NCI-H2081 treated with DMSO at 0.1 percent for 48 hours (cell line): Measurements from ENCODE around the gene PLPP1.

ENCODE experiments used
- DNase-seq: peaks from one replicate; lab custom pipeline; 2025; lab: John Stamatoyannopoulos, UW

The PLPP1 gene

GRCh38 chr5:55450050-55450765 lies 84.6 kb downstream of the PLPP1 start:
- no peak for DNase-seq

DNA sequence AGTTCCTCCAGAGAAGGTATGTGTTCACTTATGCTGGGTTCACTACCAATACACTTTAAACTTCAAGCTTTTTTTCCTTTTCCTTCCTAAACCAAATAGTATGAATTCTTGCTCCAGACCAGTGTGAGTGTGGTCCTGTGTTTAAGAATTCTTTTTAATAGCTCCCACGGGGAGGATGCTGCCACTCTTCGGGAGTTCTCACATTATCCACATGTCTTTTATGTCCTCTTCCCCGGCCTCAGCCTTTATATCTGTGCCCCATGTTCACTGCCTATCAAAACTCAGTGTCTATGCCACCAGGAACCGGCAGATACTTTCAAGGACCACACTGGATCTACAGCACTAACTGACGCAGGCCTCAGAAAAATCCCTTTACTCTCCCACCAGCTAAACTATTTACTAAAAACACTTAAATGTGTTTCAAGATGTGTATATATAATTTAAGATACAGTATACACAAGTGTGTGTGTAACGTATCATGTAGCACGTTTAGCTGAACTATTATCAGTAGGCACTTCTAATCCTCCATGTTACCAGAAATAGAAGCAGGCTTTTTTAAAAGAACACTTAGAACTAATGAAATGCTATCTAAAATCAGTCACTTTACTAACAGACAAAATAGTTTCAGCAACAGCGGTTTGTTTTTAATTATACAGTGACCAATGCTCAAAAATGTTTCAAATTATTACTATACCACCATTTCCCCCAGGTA lies 88.0 kb downstream of the PLPP1 start:
- DNase-seq, result no peak

GRCh38 chr5:55445791-55446190 lies 89.0 kb downstream of the PLPP1 start:
- DNase-seq, result no peak

DNA sequence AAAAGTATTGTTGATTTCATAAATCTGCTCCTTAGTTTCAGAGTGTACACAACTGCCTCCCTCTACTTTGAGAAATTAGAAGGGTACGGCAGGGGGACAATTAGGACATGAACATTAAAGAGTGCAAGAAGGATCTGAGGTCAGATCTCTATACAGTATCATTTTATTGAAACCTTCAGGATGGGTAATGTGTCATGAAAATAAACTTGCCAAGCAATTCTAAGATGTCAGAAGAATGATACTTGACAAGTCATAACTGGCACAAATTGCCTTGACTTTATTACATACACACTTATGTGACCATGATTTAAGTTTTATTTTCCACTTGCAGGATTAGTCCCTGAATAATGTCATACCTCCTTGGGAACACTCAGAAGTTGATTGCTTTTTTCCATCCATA lies 92.8 kb downstream of the PLPP1 start:
- no peak for DNase-seq

DNA sequence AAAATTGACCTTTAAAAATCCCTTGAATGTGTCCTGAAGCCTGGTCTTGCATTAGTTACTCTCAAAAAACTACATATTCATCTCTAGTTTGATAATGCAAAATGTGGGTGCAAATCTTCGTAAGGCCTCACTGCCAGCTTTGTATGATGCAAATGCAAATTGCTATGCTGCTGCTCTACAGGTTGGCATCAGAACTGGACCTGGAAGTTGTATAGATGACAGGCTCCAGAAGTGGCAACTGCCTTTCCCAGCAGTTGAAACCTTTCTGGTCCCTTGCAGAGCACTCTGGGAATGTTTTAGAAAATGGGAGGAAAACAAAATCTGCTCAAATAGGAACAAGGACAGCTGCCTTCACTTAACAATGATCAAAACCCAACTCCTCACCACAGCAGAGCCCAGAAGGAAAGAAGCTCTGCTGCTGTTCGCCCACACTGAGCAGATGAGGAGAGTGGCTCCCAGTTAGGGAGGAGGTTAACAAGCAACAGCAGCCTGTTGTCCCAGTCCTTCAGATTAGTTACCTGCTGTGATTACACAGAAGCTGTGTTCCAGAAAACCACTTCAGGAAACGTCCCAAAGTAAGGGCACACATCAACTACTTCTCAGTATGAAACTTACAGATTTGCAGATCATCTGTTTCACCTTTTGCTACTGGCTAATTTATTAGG lies 93.5 kb downstream of the PLPP1 start:
- DNase-seq, result no peak

- no peak for DNase-seq
Observed at GRCh38 chr5:55440188-55440646, 94.5 kb downstream of the PLPP1 start.

DNA sequence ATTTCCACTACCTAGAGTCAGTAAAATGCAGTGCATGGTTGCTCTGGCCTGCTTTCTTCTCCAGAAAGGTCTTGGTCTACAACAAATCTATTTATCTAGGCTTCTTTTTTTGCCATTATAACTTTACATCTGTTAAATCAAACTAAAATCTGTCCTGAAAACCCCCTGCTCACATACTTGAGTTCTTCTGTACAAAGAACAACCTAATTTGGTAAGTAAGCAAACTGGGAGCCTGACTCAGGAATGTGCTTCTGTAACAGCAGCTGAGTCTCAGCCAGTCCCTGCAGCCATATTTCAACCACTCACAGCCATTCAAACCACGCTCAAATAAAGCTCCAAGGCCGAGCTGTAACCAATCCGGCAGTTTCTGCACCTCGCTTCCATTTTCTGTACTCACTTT lies 95.8 kb downstream of the PLPP1 start:
- no peak for DNase-seq

DNA sequence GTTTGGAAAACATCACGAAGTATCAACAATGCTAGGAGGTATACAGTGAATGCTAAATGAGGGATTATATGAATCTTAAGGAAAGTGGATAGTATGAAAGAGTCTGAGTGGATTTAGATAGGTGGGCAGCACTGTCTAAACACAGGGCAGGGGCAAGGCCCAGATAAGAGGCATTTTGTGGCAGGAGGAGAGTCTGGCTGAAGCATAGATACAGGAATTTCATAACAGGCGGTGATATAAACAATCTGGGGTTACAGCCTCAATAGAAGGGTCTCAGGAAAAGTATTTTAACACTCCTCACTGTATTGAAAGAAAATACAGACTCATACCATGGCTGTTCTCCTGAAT lies 96.9 kb downstream of the PLPP1 start:
- DNase-seq, result no peak

DNA sequence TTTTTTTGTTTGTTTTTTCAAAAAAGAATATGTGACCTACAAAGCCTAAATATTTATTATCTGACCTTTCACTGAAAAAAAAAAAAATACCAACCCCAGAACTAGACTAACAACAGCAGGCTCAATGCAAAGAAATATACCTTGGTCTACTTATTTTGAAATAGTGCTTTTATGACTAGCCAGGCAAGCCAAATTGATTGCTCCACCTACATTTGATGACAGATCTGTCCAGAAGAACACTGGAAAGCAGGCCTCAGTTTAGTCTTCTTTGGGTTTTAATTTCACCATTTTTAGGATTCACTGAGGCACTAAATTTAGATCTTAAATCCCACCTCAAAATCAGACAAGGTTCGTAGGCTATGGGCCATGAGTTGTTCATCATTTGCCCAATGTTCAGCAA lies 97.3 kb downstream of the PLPP1 start:
- DNase-seq, result no peak

- DNase-seq, result no peak
Observed at GRCh38 chr5:55432549-55432948, 102.2 kb downstream of the PLPP1 start.

DNA sequence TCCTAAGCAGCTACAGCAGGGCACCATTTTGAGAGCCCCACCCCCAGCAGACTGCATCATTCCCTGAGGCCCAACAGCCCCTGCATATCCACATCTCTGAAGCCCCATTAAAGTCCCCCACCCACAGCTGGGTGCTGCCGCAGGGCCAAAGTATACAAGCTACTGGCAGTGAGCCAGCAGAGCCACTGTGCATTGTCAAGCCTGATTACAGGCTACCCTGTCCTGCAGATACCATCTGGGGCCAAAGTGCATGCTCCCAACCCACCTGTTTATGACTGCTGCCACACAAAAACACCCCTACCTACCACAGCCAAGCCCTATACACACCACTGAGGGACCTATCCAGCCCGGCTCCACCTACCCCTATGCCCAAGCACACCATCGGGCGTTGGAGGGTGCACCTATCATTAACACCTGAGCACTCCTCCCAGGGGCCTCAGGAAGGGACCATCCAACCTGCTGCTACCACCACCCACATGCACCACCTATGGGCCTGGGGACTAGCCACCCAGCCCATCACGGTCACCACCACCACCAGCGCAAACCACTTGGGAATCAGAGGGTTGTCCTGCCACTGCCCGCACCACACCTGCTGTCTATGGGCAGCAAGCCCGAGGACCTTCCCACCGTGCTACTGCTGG lies 105.0 kb downstream of the PLPP1 start:
- DNase-seq, result no peak

DNA sequence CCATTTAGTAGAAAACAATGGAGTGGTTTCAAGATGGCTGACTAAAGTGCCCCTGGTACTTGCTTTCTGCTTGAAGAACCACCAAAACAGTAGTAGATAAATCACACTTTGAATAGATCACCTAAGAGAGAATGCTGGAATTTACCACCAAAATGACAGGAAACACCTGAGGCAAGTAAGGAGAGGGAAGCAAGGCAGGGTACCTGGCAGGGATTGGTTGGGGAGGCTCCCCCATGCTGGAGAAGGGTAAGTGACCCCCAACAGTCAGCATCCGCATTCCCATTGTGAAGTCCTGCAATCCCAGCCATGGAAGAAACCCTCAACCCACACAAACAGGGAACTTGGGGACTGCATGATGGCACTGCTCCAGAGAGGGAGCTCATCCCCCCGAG lies 105.5 kb downstream of the PLPP1 start:
- DNase-seq, result no peak

GRCh38 chr5:55427157-55427556 lies 107.6 kb downstream of the PLPP1 start:
- no peak for DNase-seq

- no peak for DNase-seq
Observed at GRCh38 chr5:55426455-55426854, 108.3 kb downstream of the PLPP1 start.

GRCh38 chr5:55421074-55421529 lies 113.7 kb downstream of the PLPP1 start:
- no peak for DNase-seq

- DNase-seq, result no peak
Observed at GRCh38 chr5:55418994-55419968, 115.5 kb downstream of the PLPP1 start.

DNA sequence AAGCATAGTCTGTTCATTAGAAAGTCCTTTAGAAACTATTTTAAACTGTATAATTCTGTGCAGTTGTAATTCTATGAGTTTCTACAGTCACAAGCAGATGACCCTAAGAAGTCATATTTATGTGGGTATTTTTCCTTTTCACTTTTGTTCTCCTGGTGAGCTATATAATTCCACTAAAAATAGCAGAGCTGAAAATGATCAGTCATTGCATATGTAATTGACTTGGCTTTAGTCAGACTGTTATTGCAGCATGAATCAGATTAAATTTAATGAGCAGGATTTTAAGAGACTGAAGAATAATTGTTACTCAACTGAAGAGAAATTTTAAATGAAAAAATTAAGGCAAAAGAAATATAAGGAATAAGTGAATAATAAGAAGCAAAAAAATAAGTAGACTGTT lies 118.5 kb downstream of the PLPP1 start:
- DNase-seq, result no peak

DNA sequence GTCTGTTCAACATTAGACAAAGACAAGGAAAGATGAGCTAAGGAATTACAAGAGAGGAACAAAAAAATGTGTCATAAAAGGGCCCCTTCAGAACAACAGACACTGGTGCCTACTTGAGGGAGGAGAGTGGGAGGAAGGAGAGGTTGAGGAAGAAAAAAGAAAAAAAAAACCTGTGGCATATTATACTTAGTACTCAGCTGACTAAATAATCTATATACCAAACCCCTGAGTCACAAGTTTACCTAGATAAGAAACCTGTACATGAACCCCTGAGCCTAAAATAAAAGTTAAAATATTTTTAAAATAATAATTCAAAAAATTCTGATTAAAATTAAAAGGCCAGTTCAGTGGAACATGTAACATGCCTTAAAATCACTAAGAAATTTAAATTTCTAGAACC lies 119.7 kb downstream of the PLPP1 start:
- no peak for DNase-seq

DNA sequence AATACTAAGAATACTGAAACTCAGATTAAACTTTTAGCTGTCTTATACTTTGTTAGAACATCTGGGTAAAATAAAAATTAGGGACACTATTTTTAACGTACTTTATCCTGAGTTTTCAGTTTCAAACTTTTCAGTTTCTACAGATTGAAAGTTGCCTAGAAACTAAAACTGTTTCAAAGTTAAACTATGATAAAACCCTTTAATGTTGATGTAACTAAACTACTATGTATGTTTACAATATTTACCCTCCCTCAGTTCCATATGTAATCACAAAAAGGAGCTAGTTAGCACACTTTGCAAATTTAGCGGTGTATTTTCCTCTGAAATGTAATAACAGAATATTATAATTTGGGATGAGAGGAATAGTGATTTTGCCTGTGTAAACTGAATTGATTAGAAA lies 121.1 kb downstream of the PLPP1 start:
- no peak for DNase-seq

DNA sequence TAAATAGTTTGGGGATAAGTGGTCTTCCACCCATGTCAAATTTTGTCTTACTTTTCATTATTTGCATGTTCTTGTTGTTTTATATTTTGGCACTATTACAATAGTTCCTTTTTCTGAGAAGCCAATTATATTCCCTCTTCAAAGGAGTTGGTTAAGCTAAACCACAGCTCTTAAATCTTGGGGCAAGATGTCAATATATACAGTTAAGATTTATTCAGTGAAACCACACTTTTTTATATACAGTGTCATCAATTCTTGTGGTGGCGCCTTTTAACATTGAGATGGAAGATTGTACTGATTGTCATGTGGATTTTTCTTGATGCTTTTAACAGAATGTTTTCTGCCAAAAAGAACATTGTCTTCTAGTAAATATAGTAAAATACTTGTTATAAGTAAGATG lies 122.9 kb downstream of the PLPP1 start:
- DNase-seq, result no peak

GRCh38 chr5:55410845-55411244 lies 123.9 kb downstream of the PLPP1 start:
- no peak for DNase-seq

DNA sequence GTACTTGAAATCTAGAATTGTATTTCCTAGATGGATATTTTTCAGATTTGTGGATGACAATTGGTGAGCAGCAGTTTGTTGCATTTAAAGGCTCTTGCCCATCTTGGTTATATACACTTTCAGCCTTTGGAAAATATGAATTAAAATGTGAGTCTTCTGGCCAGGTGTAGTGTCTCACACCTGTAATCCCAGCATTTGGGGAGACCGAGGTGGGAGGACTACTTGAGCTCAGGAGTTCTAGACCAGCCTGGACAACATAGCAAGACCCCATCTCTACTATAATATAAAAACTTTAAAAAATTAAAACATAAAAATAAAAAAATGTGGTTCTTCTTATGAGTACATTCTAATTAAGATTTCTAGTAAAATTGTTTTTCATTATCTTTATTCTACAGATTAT lies 125.0 kb downstream of the PLPP1 start:
- DNase-seq, result no peak
